ENCODE measurements around the gene ST3GAL3.

- TF ChIP-seq CTCF (IDR thresholded peaks at IDR 0.05) (no peak), EP300 (IDR thresholded peaks at IDR 0.05) (no peak)
Observed at GRCh38 chr1:43893006-43893405, 185.7 kb downstream of the ST3GAL3 start.
